CD14-positive monocyte (primary cell): Measurements from ENCODE around the gene CLIP4. TPM values are rescaled to one million over a fixed set of nuclear protein-coding genes. Genes with fewer than 3 reads are reported as not detected.

ENCODE experiments used
- DNase-seq, 3 donors: peaks; one replicate each; pipeline ENCODE4 v3.0.0-alpha.2; 2011 to 2022
- H2AFZ ChIP-seq: 2 replicates; pipeline ENCODE4 v1.6.0; 2012; ENCODE audit warnings: mild to moderate bottlenecking, low read depth, low read length, inconsistent platforms; ENCODE audit not compliant: insufficient read depth, poor library complexity, severe bottlenecking
- H3K27ac ChIP-seq, 2 donors: 1 replicate in 1 of 2; 2 replicates in 1 of 2; pipeline ENCODE4 v1.5.1; 2012 to 2013; ENCODE audit warnings: low read length in 2 of 2, control low read depth in 1 of 2, inconsistent platforms in 1 of 2, low read depth in 1 of 2, mild to moderate bottlenecking in 1 of 2
- H3K27me3 ChIP-seq, 2 donors: one replicate each; pipeline versions ENCODE4 v1.6.0 to v1.6.1; 2011 to 2013; ENCODE audit warnings: low read length in 2 of 2; ENCODE audit not compliant: control insufficient read depth in 2 of 2, insufficient read depth in 2 of 2
- H3K36me3 ChIP-seq, 2 donors: replicated peaks in 1 of 2; 1 replicate in 1 of 2; 2 replicates in 1 of 2; pipeline versions ENCODE4 v1.5.1 to v1.6.1; 2012 to 2013; ENCODE audit warnings: low read length in 2 of 2, control low read depth in 1 of 2, inconsistent platforms in 1 of 2, mild to moderate bottlenecking in 1 of 2; ENCODE audit not compliant: insufficient read depth in 2 of 2, control insufficient read depth in 1 of 2
- H3K4me1 ChIP-seq, 2 donors: 1 replicate in 1 of 2; 2 replicates in 1 of 2; pipeline versions ENCODE4 v1.5.1 to v1.6.1; 2012 to 2013; ENCODE audit warnings: low read length in 2 of 2, control low read depth in 1 of 2, inconsistent platforms in 1 of 2, mild to moderate bottlenecking in 1 of 2, moderate library complexity in 1 of 2; ENCODE audit not compliant: insufficient read depth in 2 of 2, control insufficient read depth in 1 of 2
- H3K4me2 ChIP-seq: replicated peaks from 2 replicates; pipeline ENCODE3; 2012; ENCODE audit warnings: low read length, moderate library complexity, mild to moderate bottlenecking; ENCODE audit not compliant: poor library complexity, severe bottlenecking; ENCODE audit errors: extremely low read depth
- H3K4me3 ChIP-seq, 3 experiments: fragments of 200-600 bp in 1 of 3; sonication (generic) in 1 of 3; replicated peaks in 1 of 3; 1 replicate in 2 of 3; 2 replicates in 1 of 3; pipeline ENCODE4 v1.5.1; 2011 to 2013; ENCODE audit warnings: low read length in 3 of 3, mild to moderate bottlenecking in 3 of 3, control low read depth in 2 of 3, low read depth in 2 of 3, inconsistent platforms in 1 of 3, moderate library complexity in 1 of 3
- H3K79me2 ChIP-seq: 2 replicates; pipeline ENCODE4 v1.6.0; 2012; ENCODE audit warnings: mild to moderate bottlenecking, control low read depth, inconsistent platforms, low read length, moderate library complexity; ENCODE audit not compliant: insufficient read depth
- H3K9ac ChIP-seq: 2 replicates; pipeline ENCODE4 v1.6.0; 2017; ENCODE audit warnings: low read length, mild to moderate bottlenecking; ENCODE audit not compliant: insufficient read depth, poor library complexity, severe bottlenecking
- H3K9me3 ChIP-seq, 2 donors: replicated peaks in 1 of 2; 1 replicate in 1 of 2; 2 replicates in 1 of 2; pipeline versions ENCODE4 v1.5.1 to v1.6.1; 2012 to 2013; ENCODE audit warnings: low read length in 2 of 2, control low read depth in 1 of 2; ENCODE audit not compliant: control insufficient read depth in 1 of 2, insufficient read depth in 1 of 2
- H4K20me1 ChIP-seq: 2 replicates; pipeline ENCODE4 v1.6.0; 2012; ENCODE audit warnings: mild to moderate bottlenecking, low read length, control low read depth, moderate library complexity; ENCODE audit not compliant: insufficient read depth
- H3K27ac Mint-ChIP-seq, 7 donors: one replicate each; pipeline ENCODE4 v1.8.0; 2020; ENCODE audit warnings: mild to moderate bottlenecking in 7 of 7, mixed read lengths in 7 of 7, moderate library complexity in 6 of 7, inconsistent platforms in 2 of 7
- H3K27me3 Mint-ChIP-seq, 3 donors: one replicate each; pipeline ENCODE4 v1.8.0; 2021 to 2022; ENCODE audit warnings: low read depth in 3 of 3, mild to moderate bottlenecking in 3 of 3, mixed read lengths in 3 of 3, moderate library complexity in 3 of 3, inconsistent platforms in 1 of 3
- H3K36me3 Mint-ChIP-seq, 2 donors: one replicate each; pipeline ENCODE4 v1.8.0; 2020; ENCODE audit warnings: mixed read lengths in 2 of 2, inconsistent platforms in 1 of 2, mild to moderate bottlenecking in 1 of 2
- H3K4me1 Mint-ChIP-seq: one replicate; pipeline ENCODE4 v1.8.0; 2020; ENCODE audit warnings: mild to moderate bottlenecking, mixed read lengths
- H3K4me3 Mint-ChIP-seq, 2 donors: one replicate each; pipeline ENCODE4 v1.8.0; 2020; ENCODE audit warnings: mild to moderate bottlenecking in 2 of 2, mixed read lengths in 2 of 2, moderate library complexity in 1 of 2
- H3K9me3 Mint-ChIP-seq, 7 donors: one replicate each; pipeline ENCODE4 v1.8.0; 2020 to 2022; ENCODE audit warnings: mixed read lengths in 7 of 7, mild to moderate bottlenecking in 6 of 7, moderate library complexity in 6 of 7, inconsistent platforms in 2 of 7
- WGBS: methylation state at CpG from one replicate; pipeline ENCODE4 v1.1.5; 2013; ENCODE audit warnings: missing lambda C conversion rate; ENCODE audit not compliant: insufficient coverage; 5-methylcytosine and 5-hydroxymethylcytosine counted together
- intact Hi-C, 2 donors: fragments of 100-400 bp; cut with micrococcal nuclease; formaldehyde crosslinking; loops; one replicate each; pipeline versions ENCODE4 v1.15.0 to v1.15.1; 2023
- polyA plus RNA-seq, 3 donors: library from polyadenylated mRNA; depleted of rRNA in 1 of 3; unstranded in 2 of 3; stranded (reverse) in 1 of 3; fragments of 300-500 nt in 2 of 3; fragments of >200 nt in 1 of 3; fragmentation: Illumina TruSeq in 2 of 3; gene quantifications; 1 replicate in 2 of 3; 2 replicates in 1 of 3; pipeline ENCODE4 v1.2.3, GENCODE V29; 2012 to 2021
- TF ChIP-seq, protein P1 (sequence below): fragments of 200-600 bp; IDR thresholded peaks from one replicate; pipeline ENCODE4 v1.8.0; 2022; ENCODE audit warnings: antibody characterized with exemption, mild to moderate bottlenecking

Gene CLIP4
- polyA plus RNA-seq, 3 donors, result 19.6 to 29.8 (median 21.7) TPM

GRCh38 chr2:29155578-29155977 lies 40.4 kb downstream of the CLIP4 start:
- H3K36me3 Mint-ChIP-seq, result peaks cover 68 to 76% of the 10 kb centered on the region in 2 donors

DNA sequence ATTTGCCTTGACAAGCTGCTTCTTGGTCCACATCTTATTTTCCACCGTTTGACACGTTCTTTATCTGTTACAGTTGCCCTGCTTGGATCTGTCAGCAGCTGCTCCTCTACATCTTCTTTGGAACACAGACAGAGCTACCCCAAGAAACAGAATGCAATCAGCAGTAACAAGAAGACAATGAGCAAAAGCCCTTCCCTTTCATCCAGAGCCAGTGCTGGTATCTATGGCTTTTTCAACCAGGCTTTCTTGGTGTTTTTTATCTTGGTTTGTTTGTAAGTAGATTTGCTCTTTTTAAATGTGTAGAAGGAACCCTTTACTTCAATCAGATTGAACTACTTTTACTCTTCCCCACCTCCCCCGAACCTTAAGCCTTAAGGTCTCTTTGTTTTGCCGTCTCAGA lies 41.9 kb downstream of the CLIP4 start:
- Mint-ChIP-seq H3K27me3 (no peaks in the 10 kb centered on the region), H3K4me3 (no peak overlapping the region), H3K27ac (no peak overlapping the region), H3K9me3 (no peaks in the 10 kb centered on the region), H3K36me3 (peaks cover 78 to 87% of the 10 kb centered on the region in 2 donors), H3K4me1 (no peaks in the 10 kb centered on the region)
- Histone ChIP-seq H3K9ac (no peak overlapping the region), H3K36me3 (peaks cover 54 to 94% of the 10 kb centered on the region in 2 donors), H3K79me2 (no peaks in the 10 kb centered on the region), H3K27me3 (no peaks in the 10 kb centered on the region), H3K27ac (no peak overlapping the region), H3K4me2 (no peak overlapping the region), H3K4me1 (no peaks in the 10 kb centered on the region), H4K20me1 (no peaks in the 10 kb centered on the region), H3K4me3 (no peak overlapping the region), H3K9me3 (no peaks in the 10 kb centered on the region), H2AFZ (no peak overlapping the region)
- no peak for DNase-seq
- intact Hi-C loops, result no loop called here
- 100% methylated on average over 2 of the region's 4 CpGs for WGBS
- TF ChIP-seq, protein P1, sequence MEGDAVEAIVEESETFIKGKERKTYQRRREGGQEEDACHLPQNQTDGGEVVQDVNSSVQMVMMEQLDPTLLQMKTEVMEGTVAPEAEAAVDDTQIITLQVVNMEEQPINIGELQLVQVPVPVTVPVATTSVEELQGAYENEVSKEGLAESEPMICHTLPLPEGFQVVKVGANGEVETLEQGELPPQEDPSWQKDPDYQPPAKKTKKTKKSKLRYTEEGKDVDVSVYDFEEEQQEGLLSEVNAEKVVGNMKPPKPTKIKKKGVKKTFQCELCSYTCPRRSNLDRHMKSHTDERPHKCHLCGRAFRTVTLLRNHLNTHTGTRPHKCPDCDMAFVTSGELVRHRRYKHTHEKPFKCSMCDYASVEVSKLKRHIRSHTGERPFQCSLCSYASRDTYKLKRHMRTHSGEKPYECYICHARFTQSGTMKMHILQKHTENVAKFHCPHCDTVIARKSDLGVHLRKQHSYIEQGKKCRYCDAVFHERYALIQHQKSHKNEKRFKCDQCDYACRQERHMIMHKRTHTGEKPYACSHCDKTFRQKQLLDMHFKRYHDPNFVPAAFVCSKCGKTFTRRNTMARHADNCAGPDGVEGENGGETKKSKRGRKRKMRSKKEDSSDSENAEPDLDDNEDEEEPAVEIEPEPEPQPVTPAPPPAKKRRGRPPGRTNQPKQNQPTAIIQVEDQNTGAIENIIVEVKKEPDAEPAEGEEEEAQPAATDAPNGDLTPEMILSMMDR, result no peak

More at GRCh38 chr2:29155578-29155977, 40.4 kb downstream of the CLIP4 start:
- H3K36me3 ChIP-seq, result peaks cover 48 to 88% of the 10 kb centered on the region in 2 donors
- WGBS, result 100% methylated on average over 2 of the region's 2 CpGs
- TF ChIP-seq, protein P1, result no peak
- H3K27ac Mint-ChIP-seq, result no peak overlapping the region
- no peaks in the 10 kb centered on the region for H3K9me3 Mint-ChIP-seq
- H3K4me1 Mint-ChIP-seq, result no peaks in the 10 kb centered on the region
- no peak overlapping the region for H3K4me3 Mint-ChIP-seq
- no peaks in the 10 kb centered on the region for H3K4me1 ChIP-seq
- DNase-seq, result no peak
- no peak overlapping the region for H3K9ac ChIP-seq
- no peaks in the 10 kb centered on the region for H3K27me3 Mint-ChIP-seq
- H3K27me3 ChIP-seq, result no peaks in the 10 kb centered on the region
- no peak overlapping the region for H3K4me2 ChIP-seq
- H3K4me3 ChIP-seq, result no peak overlapping the region
- no peak overlapping the region for H2AFZ ChIP-seq
- no peaks in the 10 kb centered on the region for H3K79me2 ChIP-seq
- H4K20me1 ChIP-seq, result no peaks in the 10 kb centered on the region
- intact Hi-C loops, result no loop called here
- H3K9me3 ChIP-seq, result no peaks in the 10 kb centered on the region
- H3K27ac ChIP-seq, result no peak overlapping the region
